ENCODE measurements around the gene TACC2.

The TACC2 gene

DNA sequence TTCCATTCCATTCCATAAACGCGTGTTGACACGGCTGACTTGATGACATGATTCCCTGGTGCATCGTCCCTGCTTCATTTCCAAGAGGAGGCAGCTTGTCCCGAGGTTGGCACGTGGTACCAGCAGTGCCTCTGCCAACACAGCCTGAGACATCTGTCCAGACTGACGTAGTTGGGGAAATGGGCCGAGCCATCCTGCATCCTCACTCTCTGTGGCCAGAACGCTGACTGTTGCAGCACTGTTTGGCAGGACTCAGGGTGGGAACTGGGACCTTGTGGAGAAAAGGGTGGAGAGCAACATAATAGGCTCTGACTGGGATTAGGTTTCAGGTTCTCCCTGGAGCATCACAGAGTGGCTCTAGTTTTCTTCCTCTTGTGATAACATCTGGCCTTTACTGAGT lies 163.6 kb downstream of the TACC2 start:
- DNase-seq: peak; percentile 43

DNA sequence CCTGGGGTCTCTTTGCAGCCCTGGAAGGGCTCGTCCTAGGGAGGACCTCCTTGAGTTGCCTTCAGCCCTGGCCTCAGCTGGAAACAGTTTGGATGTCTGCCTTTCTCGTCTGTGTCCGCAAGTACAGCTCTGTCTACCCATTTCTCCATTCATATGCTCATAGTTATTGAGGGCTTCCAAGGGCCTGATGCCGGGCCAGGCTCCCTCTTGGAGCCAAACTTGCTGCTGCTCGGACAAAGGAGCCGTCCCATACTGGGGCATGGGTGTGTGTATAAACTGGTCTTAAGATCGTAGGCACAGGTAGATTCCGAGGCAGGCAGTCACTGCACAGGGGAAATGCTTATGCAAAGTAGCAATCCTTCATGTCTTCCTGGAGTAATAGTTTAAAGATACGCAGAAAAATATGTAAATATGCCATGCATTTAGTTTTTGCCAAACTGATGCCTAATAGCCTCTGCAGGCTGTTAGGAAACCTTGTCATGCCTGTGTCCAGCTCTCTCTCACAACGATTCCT lies 165.1 kb downstream of the TACC2 start:
- DNase-seq: no peak

- DNase-seq: no peak
Observed at GRCh38 chr10:122154545-122155366, 165.8 kb downstream of the TACC2 start.

GRCh38 chr10:122157451-122157850 lies 168.5 kb downstream of the TACC2 start:
- DNase-seq: no peak

DNA sequence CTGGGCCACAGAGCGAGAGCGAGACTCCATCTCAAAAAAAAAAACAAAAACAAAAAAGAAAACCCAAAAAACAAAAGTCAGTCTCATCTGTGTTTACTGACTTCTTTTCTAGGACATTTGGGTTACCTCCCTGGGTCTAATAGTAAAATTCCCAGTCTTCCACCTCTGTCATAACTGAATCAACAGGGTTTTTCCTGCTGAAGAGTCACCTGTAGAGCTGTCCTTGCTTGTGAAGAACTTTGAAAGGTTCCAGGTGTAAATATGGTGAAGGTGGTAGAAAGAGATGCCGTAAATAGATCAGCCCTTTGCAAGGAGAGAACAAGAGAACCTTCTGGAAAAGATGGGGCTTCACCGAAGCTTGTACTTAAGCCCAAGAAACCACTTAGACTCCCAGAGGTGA lies 169.4 kb downstream of the TACC2 start:
- no peak for DNase-seq

DNA sequence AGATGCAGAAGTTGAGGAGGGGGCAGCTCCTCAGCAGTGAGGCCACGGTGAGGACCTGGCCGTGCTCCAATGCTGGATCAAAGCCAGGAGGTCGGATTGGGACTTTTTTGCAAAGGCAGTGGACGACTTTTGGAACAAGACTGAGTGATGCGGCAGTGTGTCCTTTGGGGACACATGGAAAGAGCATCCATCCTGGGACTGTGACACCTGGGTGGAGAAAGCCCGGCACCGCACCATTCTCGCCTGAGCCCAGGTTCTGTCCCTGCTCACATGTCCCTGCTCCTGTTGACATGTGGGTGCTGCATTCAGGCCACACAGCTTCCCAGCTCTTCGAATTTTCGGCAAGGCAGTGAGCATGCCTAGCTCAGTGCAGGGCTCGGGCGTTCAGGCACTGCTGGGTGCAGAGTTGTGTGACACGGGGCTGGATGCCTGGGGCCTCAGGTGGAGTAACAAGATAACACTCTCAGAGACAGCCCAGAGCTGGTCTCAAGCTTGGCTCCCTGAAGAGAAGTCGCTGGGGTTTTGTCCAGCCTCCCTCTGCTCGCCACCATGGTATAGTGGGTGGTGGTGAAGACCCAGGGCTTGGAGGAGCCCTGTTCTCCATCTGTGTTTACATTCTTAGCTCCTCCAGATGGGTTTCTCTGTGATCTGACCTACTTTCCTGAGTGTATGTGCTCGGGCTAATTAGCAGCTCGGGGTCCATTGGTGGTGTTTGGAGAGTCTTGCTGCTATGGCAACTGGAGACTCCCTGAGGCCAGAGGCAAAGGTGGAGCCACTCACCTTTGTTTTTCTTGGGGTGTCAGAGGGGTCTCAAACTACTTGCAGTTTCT lies 170.4 kb downstream of the TACC2 start:
- DNase-seq: no peak

DNA sequence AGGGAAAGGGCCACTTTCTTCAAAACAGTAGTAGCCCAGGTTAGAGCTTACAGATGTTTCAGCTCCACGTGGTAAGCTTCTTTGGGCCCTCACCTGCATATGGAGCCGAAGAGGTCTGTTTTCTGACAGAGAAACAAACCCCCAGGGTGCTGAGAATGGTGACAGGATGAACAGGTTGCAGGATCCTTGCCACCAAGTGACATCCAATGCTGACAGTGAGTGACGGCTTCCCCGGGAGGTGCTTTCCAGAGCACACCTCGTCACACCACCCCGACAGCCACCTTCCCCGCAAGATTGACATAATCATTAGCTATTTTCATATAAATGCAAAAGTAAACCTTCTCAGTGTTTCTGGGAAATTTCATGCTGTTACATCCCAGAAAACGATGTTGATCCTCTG lies 172.8 kb downstream of the TACC2 start:
- DNase-seq: no peak

GRCh38 chr10:122162671-122163173 lies 173.8 kb downstream of the TACC2 start:
- DNase-seq: no peak

GRCh38 chr10:122163174-122164022 lies 174.4 kb downstream of the TACC2 start:
- DNase-seq: no peak

DNA sequence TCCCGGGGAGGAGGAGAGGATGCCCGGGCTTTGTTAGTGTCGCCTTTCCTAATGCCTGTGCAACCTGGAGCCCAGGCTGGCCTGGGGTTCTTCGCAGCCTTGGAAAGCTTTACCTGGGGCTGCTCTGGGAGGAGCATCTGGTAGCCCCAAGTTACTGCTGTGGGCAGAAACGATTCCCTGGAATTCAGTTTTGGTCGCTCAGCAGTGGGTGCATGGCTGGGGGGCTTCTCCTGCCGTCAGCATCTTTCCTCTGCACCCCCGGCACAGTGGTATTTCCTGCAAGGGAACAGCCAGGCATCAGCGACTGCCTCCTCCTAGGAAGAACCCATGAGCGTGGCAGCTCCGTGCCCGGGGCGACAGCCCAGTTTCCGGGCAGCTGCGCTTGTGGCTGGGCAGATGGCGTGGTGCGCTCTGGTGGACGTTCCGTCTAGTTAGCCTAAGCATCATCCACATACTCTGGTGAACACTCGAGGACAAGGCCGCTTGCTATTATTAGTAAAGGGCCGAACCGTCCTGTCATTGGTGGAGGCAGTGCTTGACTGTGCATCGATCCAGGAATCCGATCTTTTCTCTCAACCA lies 175.1 kb downstream of the TACC2 start:
- DNase-seq: no peak

DNA sequence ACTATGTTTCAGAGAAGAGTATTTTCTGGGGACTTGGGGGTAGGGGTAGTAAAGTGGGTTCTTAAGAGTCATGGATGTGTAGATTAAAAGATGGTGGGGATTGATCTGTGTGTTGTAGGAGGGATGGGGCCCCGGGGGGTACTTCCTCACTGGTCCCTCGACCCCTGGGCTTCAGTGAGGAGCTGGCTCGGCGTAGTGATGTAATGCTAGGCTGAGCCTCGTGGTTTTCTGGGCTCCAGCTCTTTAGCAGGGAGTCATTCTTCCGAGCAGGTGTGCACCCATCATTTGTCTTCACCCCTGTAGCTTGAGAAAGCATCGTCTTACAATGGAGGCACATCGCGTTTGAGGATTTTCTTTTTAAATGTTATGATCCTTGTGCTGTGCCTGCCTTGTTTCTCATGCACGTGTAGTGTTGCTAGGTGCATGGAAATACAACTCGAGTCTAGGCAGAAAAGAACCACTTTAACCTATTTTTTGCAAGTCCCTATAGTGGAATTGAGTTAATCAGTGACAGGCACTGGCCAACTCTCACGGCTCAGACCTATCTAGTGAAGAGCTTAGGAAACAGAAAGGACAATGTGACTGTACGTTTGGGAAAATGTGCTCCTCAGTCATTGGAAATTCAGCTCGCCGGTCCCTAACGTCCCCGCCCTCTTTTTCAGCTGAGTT lies 176.0 kb downstream of the TACC2 start:
- DNase-seq: no peak

DNA sequence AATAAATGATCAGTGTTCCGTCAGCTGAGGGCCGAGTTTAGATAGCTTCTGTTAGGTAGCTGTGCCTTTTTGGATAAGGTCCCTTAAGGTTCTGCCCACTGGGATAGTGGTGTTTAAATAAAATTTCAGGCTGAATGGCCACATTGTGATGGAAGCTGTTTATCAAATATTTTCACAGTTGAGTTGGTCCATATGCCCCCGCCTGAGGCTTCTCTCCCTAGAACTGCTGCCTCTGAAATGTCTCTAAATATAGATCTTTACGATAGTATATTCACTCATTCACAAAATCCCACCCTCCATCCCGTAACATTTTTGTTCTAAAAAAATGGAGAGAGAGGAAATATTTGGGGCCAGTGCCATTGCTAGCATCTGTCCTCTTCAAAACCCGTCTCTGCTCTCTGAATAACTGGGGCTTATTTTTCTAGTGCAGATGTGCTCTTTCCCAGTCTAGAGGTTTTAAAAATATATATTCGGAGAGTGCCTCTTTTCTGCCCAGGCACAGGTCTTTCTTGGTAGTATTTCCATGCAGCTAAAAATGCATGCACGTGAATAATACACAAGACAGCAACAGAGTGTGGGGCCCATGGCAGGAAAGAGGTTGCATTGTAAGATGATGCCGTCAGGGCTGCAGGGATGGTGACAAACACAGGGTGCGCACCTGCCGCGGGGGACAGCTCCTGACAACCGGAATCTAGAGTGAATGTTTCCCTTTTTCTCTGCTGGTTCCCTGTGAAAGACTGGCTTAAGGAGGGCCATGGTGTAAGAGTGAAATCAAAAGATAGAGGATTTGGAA lies 176.7 kb downstream of the TACC2 start:
- no peak for DNase-seq

DNA sequence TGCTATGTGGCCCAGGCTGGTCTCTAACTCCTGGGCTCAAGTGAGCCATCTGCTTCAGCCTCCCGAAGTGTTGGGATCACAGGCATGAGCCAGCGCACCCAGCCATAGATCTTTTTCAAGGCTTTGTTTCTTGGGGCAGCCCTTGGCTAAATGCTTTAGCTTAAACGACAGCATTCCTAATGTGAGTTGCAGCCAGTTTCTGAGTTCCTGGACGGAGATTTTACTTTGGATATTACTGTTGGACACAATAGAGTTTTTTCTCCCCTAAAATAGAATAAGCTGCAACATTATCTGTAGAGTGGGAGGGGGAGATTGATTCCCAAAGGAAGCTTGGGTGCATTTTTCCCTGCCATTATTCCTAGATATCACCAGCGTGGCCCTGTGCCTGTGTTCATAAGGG lies 179.1 kb downstream of the TACC2 start:
- DNase-seq: no peak

GRCh38 chr10:122168598-122169394 lies 179.8 kb downstream of the TACC2 start:
- no peak for DNase-seq

- no peak for DNase-seq
Observed at GRCh38 chr10:122170802-122171201, 181.8 kb downstream of the TACC2 start.

DNA sequence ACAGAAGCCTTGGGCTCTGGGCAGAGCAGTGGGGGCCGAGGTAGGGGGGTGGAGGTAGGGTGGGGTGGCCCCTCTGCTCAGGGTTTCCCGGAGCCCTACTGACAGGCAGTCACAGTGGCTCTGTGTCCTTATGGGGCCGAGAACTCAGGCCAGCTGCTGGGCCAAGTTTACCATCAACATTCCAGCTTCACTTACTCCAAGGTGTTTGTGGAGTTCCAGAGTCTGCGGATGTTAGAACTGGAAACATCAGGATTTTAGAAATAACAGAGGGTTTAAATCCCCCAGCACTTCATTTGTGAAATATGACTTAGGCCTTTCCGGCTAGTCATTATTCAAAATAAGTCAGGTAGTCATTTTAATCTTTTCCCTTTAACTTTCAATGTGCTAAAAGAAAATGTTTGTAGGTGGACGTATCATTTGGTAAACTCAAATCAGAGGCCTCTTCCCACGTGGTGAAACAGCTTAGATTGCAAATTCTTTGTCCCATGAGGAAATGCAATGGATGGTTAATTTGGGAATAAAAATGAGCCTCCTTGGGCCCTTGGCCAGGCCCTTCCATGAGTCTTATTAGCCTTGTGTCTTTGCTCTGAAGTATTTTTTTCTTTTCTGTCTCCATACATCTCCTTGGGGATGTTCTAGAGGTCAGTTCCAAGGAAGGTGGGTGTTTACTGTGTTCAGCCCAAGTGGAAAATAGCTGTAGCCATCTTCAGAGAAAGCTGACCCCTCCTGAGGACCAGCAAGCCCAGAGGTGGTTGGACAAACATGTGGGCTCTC lies 182.5 kb downstream of the TACC2 start:
- no peak for DNase-seq

GRCh38 chr10:122172361-122173008 lies 183.5 kb downstream of the TACC2 start:
- no peak for DNase-seq

DNA sequence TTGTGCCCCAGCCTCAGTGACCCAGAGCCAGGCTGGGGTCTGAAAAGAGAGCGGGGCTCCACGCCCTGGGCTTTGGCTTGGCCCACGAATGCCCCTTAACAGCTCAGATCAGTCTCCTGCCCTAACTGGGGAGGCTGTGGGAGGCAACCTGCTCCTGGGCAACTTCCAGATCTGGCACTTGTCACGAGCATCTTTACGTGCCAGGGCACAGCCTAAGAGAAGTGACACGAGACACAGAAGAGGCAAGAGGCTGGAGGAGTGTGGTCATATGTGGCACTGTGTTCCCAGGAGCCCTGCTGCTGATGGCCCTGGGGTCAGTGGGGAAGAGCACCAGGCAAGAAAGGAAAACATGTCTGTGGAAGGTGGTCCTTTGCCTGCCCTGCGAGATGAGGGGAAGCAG lies 184.4 kb downstream of the TACC2 start:
- DNase-seq: no peak
